Fibroblast of mammary gland (primary cell): ENCODE measurements around the gene CCDC179.

Source experiments
- DNase-seq: peaks from one replicate; pipeline ENCODE4 v3.0.0-alpha.2; 2010; ENCODE audit warnings: low read depth
- H3K4me3 ChIP-seq: 2 replicates; pipeline ENCODE4 v1.5.1; 2011; ENCODE audit warnings: low read depth, mild to moderate bottlenecking, low read length, moderate library complexity; ENCODE audit not compliant: control insufficient read depth
- TF ChIP-seq, protein P1 (sequence below): conservative IDR thresholded peaks from 2 replicates; pipeline ENCODE4 v1.5.1; 2011; ENCODE audit warnings: low read depth, low read length, inconsistent platforms; ENCODE audit not compliant: control insufficient read depth, insufficient read depth

Gene CCDC179

DNA sequence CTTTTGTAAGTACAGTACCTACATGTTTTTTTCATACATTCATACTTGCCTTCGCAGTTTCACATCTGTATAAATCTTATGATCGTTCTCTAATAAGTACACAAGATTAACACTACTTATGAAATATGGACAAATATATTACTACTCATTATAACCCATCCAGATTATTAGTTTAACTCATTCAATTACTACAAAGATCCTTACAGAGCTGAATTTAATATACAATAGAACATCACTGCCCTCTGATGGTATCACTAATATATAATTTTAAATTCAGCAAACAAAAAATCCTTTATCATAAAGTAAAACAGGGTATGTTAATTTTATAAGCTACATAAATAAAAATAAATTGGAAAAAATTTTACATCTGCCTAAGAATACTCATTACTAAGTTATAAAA, 38.1 kb downstream of the CCDC179 start:
- no peak for DNase-seq
- TF ChIP-seq, protein P1, sequence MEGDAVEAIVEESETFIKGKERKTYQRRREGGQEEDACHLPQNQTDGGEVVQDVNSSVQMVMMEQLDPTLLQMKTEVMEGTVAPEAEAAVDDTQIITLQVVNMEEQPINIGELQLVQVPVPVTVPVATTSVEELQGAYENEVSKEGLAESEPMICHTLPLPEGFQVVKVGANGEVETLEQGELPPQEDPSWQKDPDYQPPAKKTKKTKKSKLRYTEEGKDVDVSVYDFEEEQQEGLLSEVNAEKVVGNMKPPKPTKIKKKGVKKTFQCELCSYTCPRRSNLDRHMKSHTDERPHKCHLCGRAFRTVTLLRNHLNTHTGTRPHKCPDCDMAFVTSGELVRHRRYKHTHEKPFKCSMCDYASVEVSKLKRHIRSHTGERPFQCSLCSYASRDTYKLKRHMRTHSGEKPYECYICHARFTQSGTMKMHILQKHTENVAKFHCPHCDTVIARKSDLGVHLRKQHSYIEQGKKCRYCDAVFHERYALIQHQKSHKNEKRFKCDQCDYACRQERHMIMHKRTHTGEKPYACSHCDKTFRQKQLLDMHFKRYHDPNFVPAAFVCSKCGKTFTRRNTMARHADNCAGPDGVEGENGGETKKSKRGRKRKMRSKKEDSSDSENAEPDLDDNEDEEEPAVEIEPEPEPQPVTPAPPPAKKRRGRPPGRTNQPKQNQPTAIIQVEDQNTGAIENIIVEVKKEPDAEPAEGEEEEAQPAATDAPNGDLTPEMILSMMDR, result no peak
- H3K4me3 ChIP-seq, result no peak overlapping the region

DNA sequence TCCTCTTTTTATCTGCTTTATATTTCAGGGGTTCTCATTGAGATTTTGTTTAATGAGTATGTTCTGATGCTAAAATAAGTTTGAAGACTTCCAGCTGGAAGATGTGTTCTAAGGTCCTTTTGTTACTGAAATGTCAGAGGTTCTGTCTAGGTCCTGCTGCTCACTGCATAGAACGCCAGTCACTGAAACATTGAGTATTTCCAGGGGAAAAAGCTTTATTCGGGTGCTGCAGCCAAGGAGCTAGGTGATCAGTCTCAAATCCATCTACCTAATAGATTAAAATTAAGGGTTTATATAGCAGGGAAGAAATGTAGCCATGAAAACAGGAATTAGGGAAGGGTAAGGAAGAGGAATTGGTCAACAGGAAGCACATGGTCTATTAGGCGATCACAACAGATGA, 50.4 kb downstream of the CCDC179 start:
- TF ChIP-seq, protein P1, result no peak
- DNase-seq, result no peak
- no peak overlapping the region for H3K4me3 ChIP-seq

GRCh38 chr11:22808571-22809197, 51.6 kb downstream of the CCDC179 start:
- DNase-seq, result no peak
- no peak overlapping the region for H3K4me3 ChIP-seq
- TF ChIP-seq, protein P1, result no peak

DNA sequence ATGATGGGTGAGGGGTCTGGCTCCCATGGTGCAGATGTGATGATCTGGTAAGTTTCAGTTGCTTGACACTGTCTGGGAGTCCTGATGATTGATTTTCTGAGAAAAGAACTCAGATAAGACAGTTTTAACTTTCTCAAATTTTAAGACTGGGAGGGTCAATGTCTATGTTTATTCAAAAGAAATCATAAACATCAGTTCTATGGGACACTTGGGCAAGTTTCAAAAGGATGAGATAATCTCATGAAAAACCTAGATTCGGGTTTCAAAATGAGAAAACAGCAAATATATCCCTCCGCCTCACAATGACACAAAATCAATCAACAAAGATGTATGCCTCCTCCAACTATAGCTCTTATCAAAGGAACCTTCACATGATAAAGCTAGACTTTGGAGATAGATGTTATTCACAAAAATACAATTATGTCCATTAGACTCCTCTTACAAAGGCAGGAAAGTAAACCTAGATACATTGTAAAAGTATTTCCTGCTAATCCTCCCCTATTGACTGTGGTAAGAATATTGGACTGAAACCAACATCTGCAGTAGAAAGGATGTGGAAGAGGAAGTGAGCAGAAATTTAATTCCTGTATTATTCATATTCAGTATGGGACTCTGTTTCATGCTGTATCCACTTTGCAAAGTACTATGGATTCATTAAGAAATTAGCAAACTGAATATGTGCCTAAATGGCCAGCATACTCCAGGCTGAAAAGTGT, 52.3 kb downstream of the CCDC179 start:
- no peak for DNase-seq
- H3K4me3 ChIP-seq, result no peak overlapping the region
- TF ChIP-seq, protein P1, result no peak

DNA sequence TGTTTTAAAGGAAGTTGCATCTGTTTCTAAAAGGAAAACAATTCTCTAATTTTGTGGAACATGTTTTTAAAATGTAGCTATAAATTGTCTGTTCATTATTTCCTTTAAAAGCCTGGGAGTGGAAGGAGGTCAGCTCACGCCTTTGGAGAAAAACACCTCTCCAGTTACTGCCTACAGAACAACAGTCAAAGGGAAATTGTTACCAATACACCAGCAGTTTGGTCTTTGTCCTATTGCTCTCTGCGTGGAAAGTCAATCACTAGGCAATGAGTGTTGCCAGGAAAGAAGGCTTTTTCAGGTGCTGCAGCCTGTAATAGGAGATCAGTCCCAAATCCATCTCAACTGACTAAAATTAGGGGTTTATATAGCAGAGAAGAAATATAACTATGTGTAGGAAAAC, 52.9 kb downstream of the CCDC179 start:
- TF ChIP-seq, protein P1, result no peak
- H3K4me3 ChIP-seq, result no peak overlapping the region
- no peak for DNase-seq

- TF ChIP-seq, protein P1, result no peak
- H3K4me3 ChIP-seq, result no peak overlapping the region
Observed at GRCh38 chr11:22802861-22803260, 57.4 kb downstream of the CCDC179 start.

GRCh38 chr11:22800482-22800881, 59.8 kb downstream of the CCDC179 start:
- TF ChIP-seq, protein P1, result no peak
- H3K4me3 ChIP-seq, result no peak overlapping the region
- no peak for DNase-seq

More at GRCh38 chr11:22802861-22803260, 57.4 kb downstream of the CCDC179 start:
- DNase-seq, result no peak
